Measurements from ENCODE around the gene LMNTD1. TPM values are rescaled to one million over a fixed set of nuclear protein-coding genes. Genes with fewer than 3 reads are reported as not detected.
A peak's percentile ranks its signal among the peaks of the same experiment; 100 is the strongest.

Gene LMNTD1
- total RNA-seq, 1 experiment from 2014 or later: not detected

DNA sequence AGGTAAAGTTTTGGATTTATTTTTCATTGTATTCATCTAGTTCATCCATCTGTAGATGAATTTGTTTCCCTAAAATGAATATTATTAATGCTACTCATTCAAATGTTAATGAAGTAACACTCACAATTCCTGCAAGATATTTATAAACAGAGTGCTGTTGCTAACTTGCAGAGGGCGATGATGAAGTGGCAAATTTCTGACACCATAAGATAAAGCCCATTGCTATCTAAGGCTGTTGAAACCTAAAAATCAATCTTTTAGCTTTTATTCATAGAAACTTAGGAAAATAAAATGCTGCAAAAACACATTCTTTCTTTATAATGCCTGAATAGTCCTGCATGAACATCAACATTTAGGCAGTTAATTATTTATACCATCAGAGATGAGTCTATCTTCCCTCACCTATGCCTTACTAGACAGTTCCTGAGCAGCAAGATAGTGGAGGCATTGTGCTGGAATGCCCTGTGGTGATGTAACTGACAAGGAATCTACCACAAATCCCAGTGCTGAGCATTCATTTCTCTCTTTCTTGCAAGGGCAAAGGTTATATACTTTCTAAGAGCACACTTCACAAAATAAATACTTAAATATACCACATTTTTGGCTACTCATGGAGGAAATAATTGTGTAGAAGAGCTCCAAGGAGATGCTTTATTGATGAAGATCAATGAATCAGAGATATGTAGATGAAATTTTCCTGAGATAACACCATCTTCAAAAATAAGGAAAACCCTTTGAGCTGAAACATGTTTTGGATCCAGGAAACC is 57.6 kb downstream of the LMNTD1 start:
- TF ChIP-seq, protein P1, sequence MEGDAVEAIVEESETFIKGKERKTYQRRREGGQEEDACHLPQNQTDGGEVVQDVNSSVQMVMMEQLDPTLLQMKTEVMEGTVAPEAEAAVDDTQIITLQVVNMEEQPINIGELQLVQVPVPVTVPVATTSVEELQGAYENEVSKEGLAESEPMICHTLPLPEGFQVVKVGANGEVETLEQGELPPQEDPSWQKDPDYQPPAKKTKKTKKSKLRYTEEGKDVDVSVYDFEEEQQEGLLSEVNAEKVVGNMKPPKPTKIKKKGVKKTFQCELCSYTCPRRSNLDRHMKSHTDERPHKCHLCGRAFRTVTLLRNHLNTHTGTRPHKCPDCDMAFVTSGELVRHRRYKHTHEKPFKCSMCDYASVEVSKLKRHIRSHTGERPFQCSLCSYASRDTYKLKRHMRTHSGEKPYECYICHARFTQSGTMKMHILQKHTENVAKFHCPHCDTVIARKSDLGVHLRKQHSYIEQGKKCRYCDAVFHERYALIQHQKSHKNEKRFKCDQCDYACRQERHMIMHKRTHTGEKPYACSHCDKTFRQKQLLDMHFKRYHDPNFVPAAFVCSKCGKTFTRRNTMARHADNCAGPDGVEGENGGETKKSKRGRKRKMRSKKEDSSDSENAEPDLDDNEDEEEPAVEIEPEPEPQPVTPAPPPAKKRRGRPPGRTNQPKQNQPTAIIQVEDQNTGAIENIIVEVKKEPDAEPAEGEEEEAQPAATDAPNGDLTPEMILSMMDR (conservative IDR thresholded peaks at IDR 0.05): no peak
- no peak for TF ChIP-seq EZH2 (IDR thresholded peaks at IDR 0.05; ENCODE audit: low read depth)
- no peaks in the 10 kb centered on the region for H3K9me2 ChIP-seq (ENCODE audit: insufficient read depth)
- peaks cover 16% of the 10 kb centered on the region for H3K4me1 ChIP-seq (replicated peaks; ENCODE audit: insufficient read depth)
- no peak overlapping the region for H3K27ac ChIP-seq
- H3K27me3 ChIP-seq (ENCODE audit: insufficient read depth, low read depth): no peaks in the 10 kb centered on the region
- ChIA-PET POLR2A (ENCODE audit: unreplicated experiment) (interaction anchor here (0.7 kb wide), 1 partner anchor 53 kb away, joined by 4 read pairs; no protein-coding TSS in a partner anchor), CTCF (no interaction called here)
- no peak overlapping the region; the same call in 1 of the 2 replicates for H3K4me2 ChIP-seq
- no TSS peak for BruUV-seq (replicated peaks)
- intact Hi-C loops (cut with micrococcal nuclease; ENCODE audit: unreplicated experiment): no loop called here
- H3K4me3 ChIP-seq: no peak overlapping the region
- no peaks in the 10 kb centered on the region for H3K79me2 ChIP-seq (ENCODE audit: low read depth)
- no peaks in the 10 kb centered on the region for H3K9me3 ChIP-seq (ENCODE audit: insufficient read depth, low read depth)
- H3F3A ChIP-seq (ENCODE audit: insufficient read depth, low read depth): peaks cover 5% of the 10 kb centered on the region; the same call in 1 of the 2 replicates
- DNase-seq: peak; percentile 23 to 40
- H2AFZ ChIP-seq: no peak overlapping the region
- H4K20me1 ChIP-seq (ENCODE audit: insufficient read depth): no peaks in the 10 kb centered on the region
- H3K36me3 ChIP-seq (ENCODE audit: low read depth): no peaks in the 10 kb centered on the region

DNA sequence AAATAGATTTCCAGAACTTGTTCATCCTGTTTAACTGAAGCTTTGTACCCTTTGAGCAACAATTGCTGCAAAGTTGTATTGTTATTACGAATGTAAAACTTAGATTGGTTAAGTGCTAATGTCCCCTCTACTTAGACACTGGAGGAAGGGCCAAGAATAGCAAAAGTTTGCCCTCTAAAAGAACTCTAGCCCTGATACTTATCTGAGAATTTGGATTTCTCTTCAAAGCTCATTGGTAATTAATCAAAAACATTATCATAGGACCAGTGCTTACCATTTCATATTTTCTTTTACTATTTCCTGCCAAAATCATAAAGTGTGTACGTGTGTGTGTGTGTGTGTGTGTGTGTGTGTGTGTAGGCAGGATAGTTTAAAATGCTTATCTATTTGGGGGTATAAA is 58.2 kb downstream of the LMNTD1 start:
- no peaks in the 10 kb centered on the region for H3K9me2 ChIP-seq (ENCODE audit: insufficient read depth)
- ChIA-PET CTCF (no interaction called here), POLR2A (ENCODE audit: unreplicated experiment) (interaction anchor here (0.7 kb wide), 1 partner anchor 54 kb away, joined by 4 read pairs; no protein-coding TSS in a partner anchor)
- H3K9me3 ChIP-seq (ENCODE audit: insufficient read depth, low read depth): no peaks in the 10 kb centered on the region
- no peaks in the 10 kb centered on the region for H3K36me3 ChIP-seq (ENCODE audit: low read depth)
- TF ChIP-seq EZH2 (IDR thresholded peaks at IDR 0.05; ENCODE audit: low read depth): no peak
- TF ChIP-seq, protein P1 (conservative IDR thresholded peaks at IDR 0.05): no peak
- H3K27ac ChIP-seq: no peak overlapping the region
- peaks cover 7% of the 10 kb centered on the region; the same call in 1 of the 2 replicates for H3F3A ChIP-seq (ENCODE audit: insufficient read depth, low read depth)
- BruUV-seq (replicated peaks): no TSS peak
- no peak overlapping the region for H3K4me2 ChIP-seq
- intact Hi-C loops (cut with micrococcal nuclease; ENCODE audit: unreplicated experiment): no loop called here
- H3K27me3 ChIP-seq (ENCODE audit: insufficient read depth, low read depth): no peaks in the 10 kb centered on the region
- H3K4me3 ChIP-seq: no peak overlapping the region
- no peak for DNase-seq
- H3K4me1 ChIP-seq (replicated peaks; ENCODE audit: insufficient read depth): peaks cover 16% of the 10 kb centered on the region
- no peak overlapping the region; the same call in 1 of the 2 replicates for H2AFZ ChIP-seq
- no peaks in the 10 kb centered on the region for H3K79me2 ChIP-seq (ENCODE audit: low read depth)
- no peaks in the 10 kb centered on the region for H4K20me1 ChIP-seq (ENCODE audit: insufficient read depth)

DNA sequence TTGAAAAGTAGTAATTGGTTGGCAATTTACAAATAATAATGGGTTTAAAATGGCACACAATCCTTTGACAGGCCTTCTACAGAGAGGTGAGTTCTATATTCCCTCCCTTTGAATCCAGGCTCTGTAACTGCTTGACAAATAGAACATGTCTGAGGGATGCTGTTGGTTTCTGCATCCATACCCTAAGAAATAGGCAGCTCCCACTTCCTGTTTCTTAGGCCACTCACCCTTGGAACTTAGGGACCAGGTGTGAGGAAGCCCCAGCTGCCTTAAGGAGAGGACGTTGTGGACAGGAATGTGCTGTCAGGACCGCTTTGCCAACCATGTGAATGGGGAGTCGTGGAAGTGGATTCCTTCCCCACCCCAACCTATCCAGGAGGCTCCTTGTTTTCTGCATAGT is 59.4 kb downstream of the LMNTD1 start:
- CTCF ChIA-PET: no interaction called here
- Histone ChIP-seq H3K27me3 (ENCODE audit: insufficient read depth, low read depth) (no peaks in the 10 kb centered on the region), H3K9me2 (ENCODE audit: insufficient read depth) (no peaks in the 10 kb centered on the region), H3K9me3 (ENCODE audit: insufficient read depth, low read depth) (no peaks in the 10 kb centered on the region), H3K27ac (no peak overlapping the region), H3K36me3 (ENCODE audit: low read depth) (no peaks in the 10 kb centered on the region), H2AFZ (no peak overlapping the region), H3K4me1 (replicated peaks; ENCODE audit: insufficient read depth) (peaks cover 16% of the 10 kb centered on the region), H3F3A (ENCODE audit: insufficient read depth, low read depth) (peaks cover 11% of the 10 kb centered on the region; the same call in 1 of the 2 replicates), H3K79me2 (ENCODE audit: low read depth) (no peaks in the 10 kb centered on the region), H3K4me2 (no peak overlapping the region), H4K20me1 (ENCODE audit: insufficient read depth) (no peaks in the 10 kb centered on the region), H3K4me3 (no peak overlapping the region)
- TF ChIP-seq, protein P1 (conservative IDR thresholded peaks at IDR 0.05): no peak
- TF ChIP-seq EZH2 (IDR thresholded peaks at IDR 0.05; ENCODE audit: low read depth): no peak
- POLR2A ChIA-PET (ENCODE audit: unreplicated experiment): no interaction called here
- intact Hi-C loops (cut with micrococcal nuclease; ENCODE audit: unreplicated experiment): no loop called here
- DNase-seq: no peak
- BruUV-seq (replicated peaks): no TSS peak

Data from PC-9 (cell line).